Gastroesophageal sphincter (tissue), 4 donors: ENCODE measurements around the gene RALA. TPM values are rescaled to one million over a fixed set of nuclear protein-coding genes. Genes with fewer than 3 reads are reported as not detected.

Experiments used
- ATAC-seq: fragments of 150-250 bp; one replicate; pipeline ENCODE4 v1.9.1; 2016; ENCODE audit warnings: mild to moderate bottlenecking, moderate library complexity
- H3K27ac ChIP-seq, 4 donors: fragments of 200-600 bp; sonication (generic) in 3 of 4; 1 replicate in 3 of 4; 2 replicates in 1 of 4; pipeline ENCODE4 v1.5.1; 2016 to 2019
- H3K27me3 ChIP-seq: fragments of 200-600 bp; sonication (generic); one replicate; pipeline ENCODE4 v1.5.1; 2019
- H3K36me3 ChIP-seq, 2 donors: fragments of 200-600 bp; sonication (generic); one replicate each; pipeline ENCODE4 v1.5.1; 2019; ENCODE audit warnings: control low read depth in 1 of 2
- H3K4me1 ChIP-seq, 3 donors: fragments of 200-600 bp; sonication (generic); 1 replicate in 2 of 3; 2 replicates in 1 of 3; pipeline ENCODE4 v1.5.1; 2016 to 2019; ENCODE audit warnings: control low read depth in 2 of 3
- H3K4me3 ChIP-seq, 2 donors: fragments of 200-600 bp; sonication (generic); one replicate each; pipeline ENCODE4 v1.5.1; 2019; ENCODE audit warnings: mild to moderate bottlenecking in 1 of 2, moderate library complexity in 1 of 2
- H3K9me3 ChIP-seq, 3 donors: fragments of 200-600 bp; sonication (generic); one replicate each; pipeline ENCODE4 v1.5.1; 2017 to 2019; ENCODE audit warnings: control low read depth in 2 of 3
- CTCF ChIP-seq, 4 experiments: fragments of 200-600 bp in 2 of 4; fragments of 450-650 bp in 2 of 4; sonication (generic) in 1 of 4; IDR thresholded peaks; one replicate each; pipeline ENCODE4 v1.5.1; 2017 to 2019; ENCODE audit warnings: antibody characterized with exemption in 4 of 4, mild to moderate bottlenecking in 2 of 4, moderate library complexity in 2 of 4
- EP300 ChIP-seq: sonication (generic); formaldehyde crosslinking; IDR thresholded peaks from one replicate; pipeline ENCODE4 v1.6.1; 2017; ENCODE audit warnings: antibody characterized with exemption, mild to moderate bottlenecking
- POLR2A ChIP-seq, 2 donors: fragments of 450-650 bp; IDR thresholded peaks; one replicate each; pipeline ENCODE4 v1.6.1; 2017; ENCODE audit warnings: antibody characterized with exemption in 2 of 2, mild to moderate bottlenecking in 2 of 2, moderate library complexity in 1 of 2
- POLR2AphosphoS5 ChIP-seq: sonication (generic); formaldehyde crosslinking; IDR thresholded peaks from one replicate; pipeline ENCODE4 v1.6.1; 2017; ENCODE audit warnings: antibody characterized with exemption
- WGBS, 2 donors: methylation state at CpG; one replicate each; pipeline ENCODE4 v1.1.5; 2018; ENCODE audit warnings: low coverage in 1 of 2; 5-methylcytosine and 5-hydroxymethylcytosine counted together
- total RNA-seq, 4 donors: library from RNA; depleted of rRNA; stranded (reverse); fragments of >200 nt; gene quantifications; one replicate each; pipeline ENCODE4 v1.1.0, GENCODE V29; 2016

Gene RALA
- total RNA-seq, 4 donors from 2014 or later = 16.6 to 30.7 (median 21.0) TPM

- H3K36me3 ChIP-seq = no peaks in the 10 kb centered on the region
- H3K27ac ChIP-seq = no peak overlapping the region
- 17 to 65% methylated on average over 2 to 3 of the region's 3 CpGs for WGBS, 2 donors
- no peaks in the 10 kb centered on the region for H3K9me3 ChIP-seq
- H3K27me3 ChIP-seq = no peaks in the 10 kb centered on the region
- no peak for ATAC-seq
- no peak for TF ChIP-seq CTCF (IDR thresholded peaks at IDR 0.05)
- no peak overlapping the region for H3K4me3 ChIP-seq
- peaks cover 8 to 44% (median 20%) of the 10 kb centered on the region in 3 donors for H3K4me1 ChIP-seq
These were observed 58.6 kb downstream of the RALA start for GRCh38 chr7:39681887-39682441.

GRCh38 chr7:39683216-39683845 lies 60.0 kb downstream of the RALA start:
- Histone ChIP-seq H3K36me3 (peaks cover 0 to 7% of the 10 kb centered on the region in 2 donors), H3K27ac (peak overlapping the region in 1 of 4 donors; percentile 41), H3K27me3 (no peaks in the 10 kb centered on the region), H3K4me3 (no peak overlapping the region), H3K9me3 (no peaks in the 10 kb centered on the region), H3K4me1 (peaks cover 8 to 44% (median 20%) of the 10 kb centered on the region in 3 donors)
- WGBS, 2 donors = 40 to 45% methylated on average over 2 of the region's 2 CpGs
- ATAC-seq = peak; percentile 68
- no peak for TF ChIP-seq POLR2AphosphoS5
- TF ChIP-seq CTCF (IDR thresholded peaks at IDR 0.05) = no peak
- TF ChIP-seq POLR2A (IDR thresholded peaks at IDR 0.05) = no peak
- TF ChIP-seq EP300 = no peak

GRCh38 chr7:39686261-39686924 lies 63.0 kb downstream of the RALA start:
- Histone ChIP-seq H3K4me1 (peaks cover 8 to 38% (median 20%) of the 10 kb centered on the region in 3 donors), H3K36me3 (peaks cover 0 to 33% of the 10 kb centered on the region in 2 donors), H3K4me3 (no peak overlapping the region), H3K9me3 (no peaks in the 10 kb centered on the region), H3K27ac (no peak overlapping the region), H3K27me3 (no peaks in the 10 kb centered on the region)
- WGBS, 2 donors = 85 to 96% methylated on average over 2 to 3 of the region's 3 CpGs
- no peak for TF ChIP-seq POLR2A (IDR thresholded peaks at IDR 0.05)
- TF ChIP-seq POLR2AphosphoS5 = no peak
- TF ChIP-seq CTCF (IDR thresholded peaks at IDR 0.05) = no peak
- TF ChIP-seq EP300 = no peak
- ATAC-seq = no peak

- no peaks in the 10 kb centered on the region for H3K27me3 ChIP-seq
- no peak for ATAC-seq
- H3K4me1 ChIP-seq = peaks cover 0 to 13% (median 4%) of the 10 kb centered on the region in 3 donors
- H3K27ac ChIP-seq = no peak overlapping the region
- H3K9me3 ChIP-seq = no peaks in the 10 kb centered on the region
- no peak overlapping the region for H3K4me3 ChIP-seq
- TF ChIP-seq CTCF (IDR thresholded peaks at IDR 0.05) (no peak), POLR2AphosphoS5 (no peak), POLR2A (IDR thresholded peaks at IDR 0.05) (no peak), EP300 (no peak)
- H3K36me3 ChIP-seq = peaks cover 0 to 55% of the 10 kb centered on the region in 2 donors
- WGBS, 2 donors = 87 to 92% methylated on average over 4 to 9 of the region's 9 CpGs
These were observed 65.5 kb downstream of the RALA start for GRCh38 chr7:39688611-39689480.
